K562 (cell line): ENCODE data around the gene HSD17B12. TPM values are rescaled to one million over a fixed set of nuclear protein-coding genes. Genes with fewer than 3 reads are reported as not detected.

ENCODE experiments used
- CTBP1 ChIP-seq: fragments of 450-650 bp; IDR thresholded peaks from 2 replicates; pipeline ENCODE4 v1.6.1; 2016; ENCODE audit warnings: borderline replicate concordance
- ELF4 ChIP-seq: fragments of 450-650 bp; formaldehyde crosslinking; IDR thresholded peaks from 2 replicates; pipeline ENCODE4 v1.4.0; 2022; ENCODE audit warnings: missing genetic modification characterization
- MCM2 ChIP-seq: fragments of 450-650 bp; IDR thresholded peaks from 2 replicates; pipeline ENCODE4 v1.6.1; 2017; ENCODE audit warnings: low read depth, mild to moderate bottlenecking
- PHF20 ChIP-seq: fragments of 450-650 bp; IDR thresholded peaks from 2 replicates; pipeline ENCODE4 v1.6.1; 2018; ENCODE audit not compliant: partially characterized antibody
- PTTG1 ChIP-seq: fragments of 450-650 bp; IDR thresholded peaks from 2 replicates; pipeline ENCODE4 v1.6.1; 2016; ENCODE audit warnings: low read depth, mild to moderate bottlenecking, missing genetic modification characterization, missing compliant biosample characterization
- TAF1 ChIP-seq: IDR thresholded peaks from 2 replicates; pipeline ENCODE4 v1.6.1; 2011; ENCODE audit warnings: mild to moderate bottlenecking, low read length, moderate library complexity; ENCODE audit not compliant: insufficient read depth, control insufficient read depth, severe bottlenecking; ENCODE audit errors: extremely low read depth
- ZC3H8 ChIP-seq: fragments of 450-650 bp; IDR thresholded peaks from 2 replicates; pipeline ENCODE4 v1.6.1; 2017
- ZEB2 ChIP-seq: fragments of 450-650 bp; IDR thresholded peaks from 2 replicates; pipeline ENCODE4 v1.6.1; 2016
- ZNF143 ChIP-seq: sonication (generic); formaldehyde crosslinking; IDR thresholded peaks from 2 replicates; pipeline ENCODE4 v1.9.0; 2022; ENCODE audit warnings: mild to moderate bottlenecking, missing genetic modification reagents
- ZNF197 ChIP-seq: fragments of 200-800 bp; sonication (Bioruptor generic); IDR thresholded peaks from 2 replicates; pipeline ENCODE4 v1.6.1; 2016; ENCODE audit warnings: low read depth, missing genetic modification characterization, missing compliant biosample characterization
- ZNF384 ChIP-seq: IDR thresholded peaks from 2 replicates; pipeline ENCODE4 v1.6.1; 2012; ENCODE audit warnings: low read depth, low read length, improper control_type of control experiment
- ZNF717 ChIP-seq: fragments of 250-450 bp; sonication (Bioruptor Pico); IDR thresholded peaks from 2 replicates; pipeline ENCODE4 v1.5.0; 2021
- polyA plus RNA-seq, 8 experiments: library from polyadenylated mRNA; depleted of rRNA in 4 of 8; stranded (reverse) in 5 of 8; unstranded in 3 of 8; fragments of >200 nt; fragmentation: Nextera tagmentation in 2 of 8; fragmentation: Illumina TruSeq in 1 of 8; extraction: Ambion mirVana in 2 of 8; extraction: Trizol in 1 of 8; gene quantifications; 2 replicates each; pipeline versions ENCODE4 v1.2.1 to v1.2.3, GENCODE V29; 2011 to 2014; ENCODE audit warnings: inconsistent platforms in 1 of 8, missing spikeins in 1 of 8
- total RNA-seq, 7 experiments: library from RNA; depleted of rRNA in 6 of 7; stranded (reverse); fragments of >200 nt in 6 of 7; fragmentation: Illumina TruSeq in 2 of 7; extraction: Trizol in 2 of 7; gene quantifications; 2 replicates each; pipeline versions ENCODE4 v1.2.1 to v1.2.3, GENCODE V29; 2011 to 2021; ENCODE audit warnings: low replicate concordance in 1 of 7
- TF ChIP-seq, protein P1 (sequence below): fragments of 250-450 bp; sonication (Bioruptor Pico); IDR thresholded peaks from 2 replicates; pipeline ENCODE4 v1.4.0; 2020
- TF ChIP-seq, protein P2 (sequence below): fragments of 450-650 bp; IDR thresholded peaks from 2 replicates; pipeline ENCODE4 v1.7.1; 2018; ENCODE audit warnings: mild to moderate bottlenecking, low read depth; ENCODE audit not compliant: partially characterized antibody

The HSD17B12 gene
- total and polyA plus RNA-seq, 9 of the 15 experiments (the other 6 are each of a cell fraction or from before 2014, with no cell fraction given), result 9.1 to 34.5 (median 23.3) TPM

DNA sequence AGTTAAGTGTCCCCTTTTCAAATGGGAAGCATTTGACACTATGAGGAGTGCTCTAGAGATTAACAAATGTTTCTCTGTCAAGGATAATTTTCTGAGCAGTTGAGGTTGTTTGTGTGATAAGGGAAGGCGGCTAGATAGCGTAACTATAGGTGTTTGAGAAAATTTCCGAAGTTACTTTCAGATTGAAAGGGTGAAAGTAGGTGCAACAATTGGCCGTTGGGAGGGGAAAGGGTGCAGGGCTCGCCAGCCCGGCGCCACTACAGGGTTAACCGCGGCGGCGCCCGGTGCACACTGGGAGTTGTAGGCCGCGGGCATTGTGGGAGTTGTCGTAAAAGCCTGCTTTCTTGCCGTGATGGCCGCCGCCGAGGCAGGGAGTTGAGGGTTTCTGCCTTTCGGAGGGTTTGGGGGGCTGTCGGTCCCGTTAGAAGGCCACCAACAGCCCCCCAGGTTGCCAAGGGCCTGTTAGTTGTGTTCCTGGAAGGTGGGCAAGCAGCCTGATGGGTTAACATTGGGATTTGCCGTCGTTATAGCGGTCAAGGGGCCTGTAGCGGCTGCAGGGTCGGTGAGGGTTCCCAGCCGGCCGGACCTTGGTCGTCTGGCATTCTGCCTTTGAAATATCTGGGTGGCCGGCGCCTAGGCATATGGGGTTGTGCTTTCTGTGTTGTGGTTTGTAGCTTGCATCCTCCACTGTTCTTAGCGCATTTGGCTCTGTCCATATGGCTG, 36.5 kb upstream of the HSD17B12 start (continued):
- TF ChIP-seq ELF4 (CRISPR knock-in tag) (no peak), ZEB2 (peak; percentile 67; the same call in 1 of the 2 replicates), PHF20 (peak; percentile 90), CTBP1 (0 out of 2 replicates have a peak, but pooled peaks have one; percentile 26), TAF1 (peak; percentile 77), ZNF717 (CRISPR knock-in tag) (no peak), ZNF384 (no peak), ZNF197 (CRISPR knock-in tag) (peak; percentile 75; the same call in 1 of the 2 replicates), ZC3H8 (no peak), MCM2 (no peak), PTTG1 (no peak), ZNF143 (peak; percentile 96)
- TF ChIP-seq, protein P1, sequence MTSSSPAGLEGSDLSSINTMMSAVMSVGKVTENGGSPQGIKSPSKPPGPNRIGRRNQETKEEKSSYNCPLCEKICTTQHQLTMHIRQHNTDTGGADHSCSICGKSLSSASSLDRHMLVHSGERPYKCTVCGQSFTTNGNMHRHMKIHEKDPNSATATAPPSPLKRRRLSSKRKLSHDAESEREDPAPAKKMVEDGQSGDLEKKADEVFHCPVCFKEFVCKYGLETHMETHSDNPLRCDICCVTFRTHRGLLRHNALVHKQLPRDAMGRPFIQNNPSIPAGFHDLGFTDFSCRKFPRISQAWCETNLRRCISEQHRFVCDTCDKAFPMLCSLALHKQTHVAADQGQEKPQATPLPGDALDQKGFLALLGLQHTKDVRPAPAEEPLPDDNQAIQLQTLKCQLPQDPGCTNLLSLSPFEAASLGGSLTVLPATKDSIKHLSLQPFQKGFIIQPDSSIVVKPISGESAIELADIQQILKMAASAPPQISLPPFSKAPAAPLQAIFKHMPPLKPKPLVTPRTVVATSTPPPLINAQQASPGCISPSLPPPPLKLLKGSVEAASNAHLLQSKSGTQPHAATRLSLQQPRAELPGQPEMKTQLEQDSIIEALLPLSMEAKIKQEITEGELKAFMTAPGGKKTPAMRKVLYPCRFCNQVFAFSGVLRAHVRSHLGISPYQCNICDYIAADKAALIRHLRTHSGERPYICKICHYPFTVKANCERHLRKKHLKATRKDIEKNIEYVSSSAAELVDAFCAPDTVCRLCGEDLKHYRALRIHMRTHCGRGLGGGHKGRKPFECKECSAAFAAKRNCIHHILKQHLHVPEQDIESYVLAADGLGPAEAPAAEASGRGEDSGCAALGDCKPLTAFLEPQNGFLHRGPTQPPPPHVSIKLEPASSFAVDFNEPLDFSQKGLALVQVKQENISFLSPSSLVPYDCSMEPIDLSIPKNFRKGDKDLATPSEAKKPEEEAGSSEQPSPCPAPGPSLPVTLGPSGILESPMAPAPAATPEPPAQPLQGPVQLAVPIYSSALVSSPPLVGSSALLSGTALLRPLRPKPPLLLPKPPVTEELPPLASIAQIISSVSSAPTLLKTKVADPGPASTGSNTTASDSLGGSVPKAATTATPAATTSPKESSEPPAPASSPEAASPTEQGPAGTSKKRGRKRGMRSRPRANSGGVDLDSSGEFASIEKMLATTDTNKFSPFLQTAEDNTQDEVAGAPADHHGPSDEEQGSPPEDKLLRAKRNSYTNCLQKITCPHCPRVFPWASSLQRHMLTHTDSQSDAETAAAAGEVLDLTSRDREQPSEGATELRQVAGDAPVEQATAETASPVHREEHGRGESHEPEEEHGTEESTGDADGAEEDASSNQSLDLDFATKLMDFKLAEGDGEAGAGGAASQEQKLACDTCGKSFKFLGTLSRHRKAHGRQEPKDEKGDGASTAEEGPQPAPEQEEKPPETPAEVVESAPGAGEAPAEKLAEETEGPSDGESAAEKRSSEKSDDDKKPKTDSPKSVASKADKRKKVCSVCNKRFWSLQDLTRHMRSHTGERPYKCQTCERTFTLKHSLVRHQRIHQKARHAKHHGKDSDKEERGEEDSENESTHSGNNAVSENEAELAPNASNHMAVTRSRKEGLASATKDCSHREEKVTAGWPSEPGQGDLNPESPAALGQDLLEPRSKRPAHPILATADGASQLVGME (CRISPR knock-in tag), result no peak
- TF ChIP-seq, protein P2, sequence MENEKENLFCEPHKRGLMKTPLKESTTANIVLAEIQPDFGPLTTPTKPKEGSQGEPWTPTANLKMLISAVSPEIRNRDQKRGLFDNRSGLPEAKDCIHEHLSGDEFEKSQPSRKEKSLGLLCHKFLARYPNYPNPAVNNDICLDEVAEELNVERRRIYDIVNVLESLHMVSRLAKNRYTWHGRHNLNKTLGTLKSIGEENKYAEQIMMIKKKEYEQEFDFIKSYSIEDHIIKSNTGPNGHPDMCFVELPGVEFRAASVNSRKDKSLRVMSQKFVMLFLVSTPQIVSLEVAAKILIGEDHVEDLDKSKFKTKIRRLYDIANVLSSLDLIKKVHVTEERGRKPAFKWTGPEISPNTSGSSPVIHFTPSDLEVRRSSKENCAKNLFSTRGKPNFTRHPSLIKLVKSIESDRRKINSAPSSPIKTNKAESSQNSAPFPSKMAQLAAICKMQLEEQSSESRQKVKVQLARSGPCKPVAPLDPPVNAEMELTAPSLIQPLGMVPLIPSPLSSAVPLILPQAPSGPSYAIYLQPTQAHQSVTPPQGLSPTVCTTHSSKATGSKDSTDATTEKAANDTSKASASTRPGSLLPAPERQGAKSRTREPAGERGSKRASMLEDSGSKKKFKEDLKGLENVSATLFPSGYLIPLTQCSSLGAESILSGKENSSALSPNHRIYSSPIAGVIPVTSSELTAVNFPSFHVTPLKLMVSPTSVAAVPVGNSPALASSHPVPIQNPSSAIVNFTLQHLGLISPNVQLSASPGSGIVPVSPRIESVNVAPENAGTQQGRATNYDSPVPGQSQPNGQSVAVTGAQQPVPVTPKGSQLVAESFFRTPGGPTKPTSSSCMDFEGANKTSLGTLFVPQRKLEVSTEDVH, result no peak
